Panc1 (cell line): ENCODE data around the gene SMG6.

Experiments
- SIN3A ChIP-seq: IDR thresholded peaks from 2 replicates; pipeline ENCODE4 v1.6.1; 2012; ENCODE audit warnings: low read depth, mild to moderate bottlenecking, low read length, moderate library complexity, borderline replicate concordance; ENCODE audit not compliant: insufficient read depth
- TCF7L2 ChIP-seq: IDR thresholded peaks from 2 replicates; pipeline ENCODE4 v1.6.1; 2011; ENCODE audit warnings: mild to moderate bottlenecking, low read depth, low read length, inconsistent platforms

DNA sequence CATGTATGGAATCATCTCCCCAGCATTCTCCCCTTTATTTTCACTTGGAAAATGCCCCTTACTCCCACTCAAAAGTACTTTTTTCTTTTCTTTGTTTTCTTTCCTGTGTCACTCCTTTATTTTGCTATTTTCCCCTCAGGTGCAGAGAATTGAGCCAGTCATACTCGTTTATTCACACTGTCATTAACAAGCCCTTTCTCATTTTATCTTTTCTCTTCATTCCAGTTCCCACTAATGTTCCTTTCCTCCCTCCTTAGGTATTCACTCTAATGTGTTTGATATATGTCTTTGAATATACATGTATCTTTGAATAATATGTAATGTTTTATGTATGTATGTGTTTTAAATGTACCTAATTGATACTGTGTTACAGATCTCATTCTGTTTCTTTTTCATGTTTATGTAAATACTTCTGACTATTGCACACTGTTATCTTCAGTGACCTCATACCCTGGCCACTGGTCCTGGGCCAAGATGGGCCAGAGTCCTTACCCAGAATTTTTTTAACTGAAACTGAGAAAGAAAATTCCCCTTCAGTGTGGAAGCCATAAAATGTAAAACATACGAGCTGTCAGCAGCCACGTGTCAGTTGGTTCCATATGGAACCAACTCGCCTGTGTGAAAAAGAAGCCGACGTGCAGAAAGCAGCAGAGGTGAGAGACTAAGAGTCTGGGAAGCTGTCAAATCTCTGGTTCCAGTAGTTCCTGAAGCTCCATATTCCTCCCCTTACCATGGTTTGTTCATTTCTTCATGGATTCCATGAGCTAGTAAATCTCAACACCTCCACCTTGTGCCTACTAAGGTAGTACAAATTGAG, 6.0 kb upstream of the SMG6 start:
- TF ChIP-seq TCF7L2, result no peak
- no peak for TF ChIP-seq SIN3A
